AG04450 (cell line): ENCODE measurements around the gene MRGPRG. TPM values are rescaled to one million over a fixed set of nuclear protein-coding genes. Genes with fewer than 3 reads are reported as not detected.
"Not testable (repeated sequence)": the region's sequence is repeated elsewhere in the genome, so short reads cannot be mapped to it uniquely, and the experiment has no call there.

ENCODE experiments used
- CTCF ChIA-PET: fragments of 300-600, 350-600 bp; formaldehyde crosslinking; extraction: SDS; loops from one replicate; lab custom pipeline; 2022; ENCODE audit warnings: antibody characterized with exemption, inconsistent platforms; lab: Charles Lee
- POLR2A ChIA-PET: fragments of 350-600 bp; formaldehyde crosslinking; extraction: SDS; loops from one replicate; lab custom pipeline; 2021; ENCODE audit warnings: antibody characterized with exemption, inconsistent platforms; lab: Yijun Ruan, JAX
- DNase-seq: peaks from one replicate; pipeline ENCODE4 v3.0.0-alpha.2; 2011; ENCODE audit warnings: low read depth, low spot score
- H3K27ac ChIP-seq: one replicate; pipeline ENCODE4 v1.5.1; 2012; ENCODE audit warnings: low read depth, low read length, control low read depth
- H3K27me3 ChIP-seq: one replicate; pipeline ENCODE4 v1.6.0; 2012; ENCODE audit warnings: low read length; ENCODE audit not compliant: control insufficient read depth, insufficient read depth
- H3K4me3 ChIP-seq: 2 replicates; pipeline ENCODE4 v1.5.1; 2011; ENCODE audit warnings: mild to moderate bottlenecking, low read depth, low read length, control low read depth
- H3K9me3 ChIP-seq: 2 replicates; pipeline ENCODE4 v1.5.1; 2012; ENCODE audit warnings: low read length; ENCODE audit not compliant: control insufficient read depth, insufficient read depth
- polyA minus RNA-seq: library from RNA; depleted of rRNA, polyadenylated mRNA; stranded (reverse); fragments of >200 nt; gene quantifications from 2 replicates; pipeline ENCODE4 v1.2.3, GENCODE V29; 2011; rRNA and poly(A)+ RNA removed
- polyA plus RNA-seq: library from polyadenylated mRNA; depleted of rRNA; stranded (reverse); fragments of >200 nt; gene quantifications from 2 replicates; pipeline ENCODE4 v1.2.3, GENCODE V29; 2011; rRNA removed
- TF ChIP-seq, protein P1 (sequence below): IDR thresholded peaks from 2 replicates; pipeline ENCODE4 v1.5.1; 2011; ENCODE audit warnings: low read depth, low read length, control low read depth, inconsistent platforms

Gene MRGPRG, protein sequence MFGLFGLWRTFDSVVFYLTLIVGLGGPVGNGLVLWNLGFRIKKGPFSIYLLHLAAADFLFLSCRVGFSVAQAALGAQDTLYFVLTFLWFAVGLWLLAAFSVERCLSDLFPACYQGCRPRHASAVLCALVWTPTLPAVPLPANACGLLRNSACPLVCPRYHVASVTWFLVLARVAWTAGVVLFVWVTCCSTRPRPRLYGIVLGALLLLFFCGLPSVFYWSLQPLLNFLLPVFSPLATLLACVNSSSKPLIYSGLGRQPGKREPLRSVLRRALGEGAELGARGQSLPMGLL
- polyA plus RNA-seq (not detected in 2 replicates), polyA minus RNA-seq (not detected in 2 replicates)

DNA sequence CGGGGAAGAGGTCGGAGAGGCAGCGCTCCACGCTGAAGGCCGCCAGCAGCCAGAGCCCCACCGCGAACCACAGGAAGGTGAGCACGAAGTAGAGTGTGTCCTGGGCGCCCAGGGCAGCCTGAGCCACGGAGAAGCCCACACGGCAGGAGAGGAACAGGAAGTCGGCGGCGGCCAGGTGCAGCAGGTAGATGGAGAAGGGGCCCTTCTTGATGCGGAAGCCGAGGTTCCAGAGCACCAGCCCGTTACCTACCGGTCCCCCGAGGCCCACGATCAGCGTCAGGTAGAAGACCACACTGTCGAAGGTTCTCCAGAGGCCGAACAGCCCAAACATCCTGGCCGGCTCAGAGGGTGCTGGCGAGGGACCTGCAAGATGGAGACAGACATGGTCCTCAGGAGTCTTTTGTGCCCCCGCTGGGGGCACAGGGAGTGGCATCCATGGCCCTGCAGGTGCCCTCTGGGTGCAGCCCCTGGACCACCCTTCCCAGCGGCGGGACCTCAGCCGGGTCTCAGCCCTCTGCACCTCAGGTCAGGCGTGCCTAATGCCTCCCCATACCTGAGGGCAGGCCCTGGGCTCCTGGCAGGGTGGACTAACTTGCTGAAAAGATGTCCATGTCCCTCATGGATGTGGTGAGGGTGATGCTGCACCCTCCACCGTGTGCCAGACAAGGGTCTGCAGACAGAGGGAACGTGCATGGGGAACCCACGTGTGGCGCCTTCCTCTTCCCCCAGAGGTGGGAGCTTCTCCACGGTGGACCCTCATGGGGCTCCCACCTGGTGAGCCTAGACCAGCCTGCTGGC, at the start of gene MRGPRG:
Gene MRGPRG (minus strand): TSS at position 331 of the 798 bp plus-strand sequence. CDS start 0 bp downstream, at position 331.
- Histone ChIP-seq H3K4me3 (no peak within 1 kb of the TSS), H3K9me3 (no peaks in the 10 kb centered on the region; the same call in 1 of the 2 replicates), H3K27me3 (peaks cover 65% of the 10 kb centered on the region), H3K27ac (no peak within 1 kb of the TSS)
- POLR2A ChIA-PET, result no interaction called here
- TF ChIP-seq, protein P1, sequence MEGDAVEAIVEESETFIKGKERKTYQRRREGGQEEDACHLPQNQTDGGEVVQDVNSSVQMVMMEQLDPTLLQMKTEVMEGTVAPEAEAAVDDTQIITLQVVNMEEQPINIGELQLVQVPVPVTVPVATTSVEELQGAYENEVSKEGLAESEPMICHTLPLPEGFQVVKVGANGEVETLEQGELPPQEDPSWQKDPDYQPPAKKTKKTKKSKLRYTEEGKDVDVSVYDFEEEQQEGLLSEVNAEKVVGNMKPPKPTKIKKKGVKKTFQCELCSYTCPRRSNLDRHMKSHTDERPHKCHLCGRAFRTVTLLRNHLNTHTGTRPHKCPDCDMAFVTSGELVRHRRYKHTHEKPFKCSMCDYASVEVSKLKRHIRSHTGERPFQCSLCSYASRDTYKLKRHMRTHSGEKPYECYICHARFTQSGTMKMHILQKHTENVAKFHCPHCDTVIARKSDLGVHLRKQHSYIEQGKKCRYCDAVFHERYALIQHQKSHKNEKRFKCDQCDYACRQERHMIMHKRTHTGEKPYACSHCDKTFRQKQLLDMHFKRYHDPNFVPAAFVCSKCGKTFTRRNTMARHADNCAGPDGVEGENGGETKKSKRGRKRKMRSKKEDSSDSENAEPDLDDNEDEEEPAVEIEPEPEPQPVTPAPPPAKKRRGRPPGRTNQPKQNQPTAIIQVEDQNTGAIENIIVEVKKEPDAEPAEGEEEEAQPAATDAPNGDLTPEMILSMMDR, result no peak
- CTCF ChIA-PET, result no interaction called here
- DNase-seq, result no peak

DNA sequence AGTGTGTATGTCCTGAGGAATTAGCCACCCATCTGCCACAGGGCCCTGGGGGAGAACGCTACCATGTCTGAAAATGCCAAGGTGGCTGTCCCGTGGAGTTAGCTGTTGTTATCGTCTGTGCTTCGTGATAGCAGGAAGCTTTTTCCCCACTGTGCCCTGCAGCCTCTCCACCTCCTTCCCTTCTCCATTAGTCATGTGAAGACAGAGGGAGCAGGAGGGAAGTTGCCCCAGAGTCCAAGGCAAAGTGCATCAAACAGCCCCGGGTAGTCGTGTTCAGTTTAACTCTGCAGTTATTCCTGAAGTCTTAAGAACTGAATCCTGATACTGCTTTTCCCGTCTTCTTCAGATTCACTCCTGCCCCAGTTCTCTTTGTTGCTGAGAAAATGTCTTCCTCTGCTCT, 43.9 kb upstream of the MRGPRG start:
- POLR2A ChIA-PET, DNase-seq, H3K27ac ChIP-seq, H3K4me3 ChIP-seq, CTCF ChIA-PET, H3K9me3 ChIP-seq, H3K27me3 ChIP-seq: not testable (repeated sequence)

DNA sequence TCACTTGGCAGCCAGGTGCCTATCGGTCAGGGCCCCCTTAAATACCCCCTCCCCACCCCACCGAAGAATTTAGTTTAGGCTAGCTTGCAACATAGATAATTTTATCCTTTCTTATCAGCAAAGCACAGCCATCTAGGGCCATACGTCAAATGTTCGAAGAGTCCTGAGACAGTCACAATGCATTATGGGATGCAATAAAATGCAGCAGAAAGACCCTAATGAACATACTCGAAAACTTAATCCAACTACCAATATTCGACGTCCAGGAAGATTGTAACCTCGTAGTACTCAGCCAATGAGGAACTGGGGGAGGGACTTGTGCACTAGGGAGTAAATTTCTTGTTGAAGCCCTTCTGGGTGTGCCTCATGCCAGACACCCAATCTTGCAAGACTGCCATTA, 43.2 kb upstream of the MRGPRG start:
- POLR2A ChIA-PET, CTCF ChIA-PET: not testable (repeated sequence)

DNA sequence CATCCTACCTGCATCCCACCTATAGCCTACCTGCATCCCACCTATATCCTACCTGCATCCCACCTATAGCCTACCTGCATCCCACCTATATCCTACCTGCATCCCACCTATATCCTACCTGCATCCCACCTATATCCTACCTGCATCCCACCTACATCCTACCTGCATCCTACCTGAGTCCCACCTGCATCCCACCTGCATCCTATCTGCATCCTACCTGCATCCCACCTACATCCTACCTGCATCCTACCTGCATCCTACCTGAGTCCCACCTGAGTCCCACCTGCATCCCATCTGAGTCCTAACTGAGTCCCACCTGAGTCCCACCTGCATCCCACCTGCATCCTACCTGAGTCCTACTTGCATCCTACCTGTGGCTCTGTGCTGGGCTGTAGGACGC, 38.9 kb upstream of the MRGPRG start:
- H3K27ac ChIP-seq, H3K9me3 ChIP-seq, CTCF ChIA-PET, H3K4me3 ChIP-seq, DNase-seq, POLR2A ChIA-PET, H3K27me3 ChIP-seq: not testable (repeated sequence)

More for the DNA sequence above, 43.2 kb upstream of the MRGPRG start:
- H3K4me3 ChIP-seq, H3K27me3 ChIP-seq, H3K27ac ChIP-seq, H3K9me3 ChIP-seq, DNase-seq: not testable (repeated sequence)

DNA sequence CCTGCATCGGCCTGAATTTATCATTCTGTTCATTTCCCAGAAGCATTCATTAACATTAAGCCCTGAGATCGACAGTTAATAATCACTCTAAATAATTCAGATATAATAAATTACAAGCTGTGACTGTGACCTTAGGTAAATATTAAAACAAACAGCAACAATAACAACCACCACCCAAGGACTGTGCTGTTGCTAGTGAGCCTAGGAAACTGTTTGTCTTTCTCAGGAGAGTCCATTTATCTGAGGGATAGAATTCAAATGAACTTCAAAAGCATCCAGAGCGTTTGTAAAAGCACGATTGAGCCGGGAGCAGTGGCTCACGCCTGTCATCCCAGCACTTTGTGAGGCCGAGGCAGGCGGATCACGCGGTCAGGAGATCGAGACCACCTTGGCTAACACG, 36.6 kb upstream of the MRGPRG start:
- H3K4me3 ChIP-seq, DNase-seq, H3K9me3 ChIP-seq, CTCF ChIA-PET, POLR2A ChIA-PET, H3K27ac ChIP-seq, H3K27me3 ChIP-seq: not testable (repeated sequence)

DNA sequence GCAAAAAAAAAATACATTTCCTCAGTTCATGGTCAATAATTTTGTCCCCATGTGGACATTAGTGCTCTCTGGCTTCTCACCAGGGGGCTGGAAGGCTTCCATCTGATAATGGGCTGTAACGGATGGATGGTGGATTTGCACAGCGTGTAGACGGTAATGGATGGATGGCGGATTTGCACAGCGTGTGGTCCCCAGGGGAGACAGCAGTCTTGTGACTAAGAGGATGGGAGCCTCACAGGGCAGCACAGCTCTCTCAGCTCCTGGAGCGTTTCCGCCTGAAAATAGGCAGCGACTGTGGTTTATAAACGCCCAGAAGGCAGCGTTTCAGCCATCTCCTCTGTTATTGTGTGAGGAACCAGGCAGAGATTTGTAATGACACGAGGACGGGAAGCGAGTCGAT, 36.2 kb upstream of the MRGPRG start:
- DNase-seq, CTCF ChIA-PET, H3K27ac ChIP-seq, H3K9me3 ChIP-seq, H3K27me3 ChIP-seq, H3K4me3 ChIP-seq, POLR2A ChIA-PET: not testable (repeated sequence)

DNA sequence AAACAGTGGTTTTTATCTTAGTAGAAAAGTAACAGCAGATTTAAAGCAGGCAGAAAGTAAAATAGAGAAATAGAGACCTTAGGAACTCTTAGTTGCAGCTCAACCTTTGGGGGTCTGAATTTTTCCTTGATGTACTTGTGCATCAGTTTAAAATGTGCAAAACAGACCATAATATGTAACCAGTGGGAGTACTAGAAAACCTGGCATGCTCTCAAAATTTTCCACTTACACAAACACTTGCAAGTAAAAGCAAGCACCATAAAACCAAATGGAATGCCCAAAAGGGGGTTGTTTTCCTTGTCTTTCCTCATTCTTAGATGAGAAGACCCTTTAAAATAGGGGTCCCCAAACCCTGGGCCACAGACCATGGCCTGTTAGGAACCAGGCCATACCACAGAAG, 26.5 kb upstream of the MRGPRG start:
- CTCF ChIA-PET, result no interaction called here
- no peaks in the 10 kb centered on the region for H3K9me3 ChIP-seq
- DNase-seq, result no peak
- no peak overlapping the region for H3K4me3 ChIP-seq
- TF ChIP-seq, protein P1, result no peak
- peaks cover 5% of the 10 kb centered on the region for H3K27me3 ChIP-seq
- POLR2A ChIA-PET, result no interaction called here
- no peak overlapping the region for H3K27ac ChIP-seq
